ENCODE measurements around the gene APRT. TPM values are rescaled to one million over a fixed set of nuclear protein-coding genes. Genes with fewer than 3 reads are reported as not detected.
"Not testable (repeated sequence)": the region's sequence is repeated elsewhere in the genome, so short reads cannot be mapped to it uniquely, and the experiment has no call there.

APRT gene
- total RNA-seq, 2 donors from 2014 or later: 130 to 158 TPM

DNA sequence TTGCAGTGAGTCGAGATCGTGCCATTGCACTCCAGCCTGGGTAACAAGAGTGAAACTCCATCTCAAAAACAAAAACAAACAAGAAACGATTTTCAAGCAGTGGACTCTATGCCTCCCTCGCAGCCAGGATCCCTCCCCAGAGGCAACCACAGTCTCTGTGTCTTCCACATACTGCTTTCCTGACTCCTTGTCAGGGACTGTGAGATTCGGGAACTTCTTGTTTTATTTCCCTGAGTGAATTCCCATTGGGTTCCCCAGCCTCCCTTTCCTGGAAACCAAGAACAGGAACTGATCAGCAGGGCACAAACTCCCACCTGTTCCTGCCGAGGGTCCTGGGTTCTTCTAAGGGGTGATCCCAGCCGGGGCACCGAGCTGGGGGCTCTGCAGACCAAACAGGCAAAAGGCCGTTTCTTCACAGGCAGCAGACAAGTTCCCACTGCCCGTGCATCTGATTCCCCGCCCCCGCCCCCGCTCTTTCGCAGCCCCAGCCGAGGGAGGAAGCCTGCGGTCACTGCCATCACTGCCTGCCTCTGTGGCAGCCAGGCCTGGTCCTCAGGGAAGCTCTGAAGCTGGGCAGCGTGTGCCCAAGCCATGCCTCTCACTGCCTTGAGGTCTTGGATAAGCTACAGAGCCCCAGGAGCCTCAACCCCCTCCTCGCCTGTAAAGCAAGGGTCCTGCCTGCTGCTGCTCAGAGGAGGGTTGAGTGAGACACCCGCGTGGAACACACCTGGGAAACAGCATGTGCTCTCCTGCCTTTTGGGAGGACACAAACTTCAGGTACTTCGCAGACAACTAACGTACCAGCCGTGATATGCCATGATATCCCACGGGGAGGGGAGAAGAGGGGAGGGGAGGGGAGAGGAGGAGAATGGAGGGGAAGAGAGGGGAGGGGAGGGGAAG lies 21.2 kb downstream of the APRT start:
- H3K27me3 Mint-ChIP-seq: no peaks in the 10 kb centered on the region
- no peaks in the 10 kb centered on the region for H3K36me3 Mint-ChIP-seq (ENCODE audit: low read depth)
- H3K27ac Mint-ChIP-seq: peak overlapping the region; percentile 82
- peak overlapping the region; percentile 68 for H3K4me3 Mint-ChIP-seq
- no peaks in the 10 kb centered on the region for H3K9me3 ChIP-seq (ENCODE audit: control insufficient read depth, low read length, poor library complexity, severe bottlenecking)
- H3K4me1 Mint-ChIP-seq: peaks cover 26% of the 10 kb centered on the region
- DNase-seq (peak in 2 of 3 donors; percentile 45 to 54), ATAC-seq (peak; percentile 80)

- Mint-ChIP-seq H3K4me1 (peaks cover 19% of the 10 kb centered on the region), H3K27ac (peak overlapping the region; percentile 82), H3K4me3 (peak overlapping the region; percentile 61), H3K27me3 (no peaks in the 10 kb centered on the region), H3K36me3 (ENCODE audit: low read depth) (no peaks in the 10 kb centered on the region)
- no peaks in the 10 kb centered on the region for H3K9me3 ChIP-seq (ENCODE audit: control insufficient read depth, low read length, poor library complexity, severe bottlenecking)
- ATAC-seq (no peak), DNase-seq (no peak)
Measured at GRCh38 chr16:88789594-88789993, 22.1 kb downstream of the APRT start.

- H3K36me3 Mint-ChIP-seq (ENCODE audit: low read depth); H3K4me3 Mint-ChIP-seq; H3K27me3 Mint-ChIP-seq; DNase-seq; ATAC-seq; H3K9me3 ChIP-seq (ENCODE audit: control insufficient read depth, low read length, poor library complexity, severe bottlenecking): not testable (repeated sequence)
- H3K27ac Mint-ChIP-seq: peak overlapping the region; percentile 34
- peaks cover 17% of the 10 kb centered on the region for H3K4me1 Mint-ChIP-seq
Measured at GRCh38 chr16:88788749-88789148, 23.0 kb downstream of the APRT start.

DNA sequence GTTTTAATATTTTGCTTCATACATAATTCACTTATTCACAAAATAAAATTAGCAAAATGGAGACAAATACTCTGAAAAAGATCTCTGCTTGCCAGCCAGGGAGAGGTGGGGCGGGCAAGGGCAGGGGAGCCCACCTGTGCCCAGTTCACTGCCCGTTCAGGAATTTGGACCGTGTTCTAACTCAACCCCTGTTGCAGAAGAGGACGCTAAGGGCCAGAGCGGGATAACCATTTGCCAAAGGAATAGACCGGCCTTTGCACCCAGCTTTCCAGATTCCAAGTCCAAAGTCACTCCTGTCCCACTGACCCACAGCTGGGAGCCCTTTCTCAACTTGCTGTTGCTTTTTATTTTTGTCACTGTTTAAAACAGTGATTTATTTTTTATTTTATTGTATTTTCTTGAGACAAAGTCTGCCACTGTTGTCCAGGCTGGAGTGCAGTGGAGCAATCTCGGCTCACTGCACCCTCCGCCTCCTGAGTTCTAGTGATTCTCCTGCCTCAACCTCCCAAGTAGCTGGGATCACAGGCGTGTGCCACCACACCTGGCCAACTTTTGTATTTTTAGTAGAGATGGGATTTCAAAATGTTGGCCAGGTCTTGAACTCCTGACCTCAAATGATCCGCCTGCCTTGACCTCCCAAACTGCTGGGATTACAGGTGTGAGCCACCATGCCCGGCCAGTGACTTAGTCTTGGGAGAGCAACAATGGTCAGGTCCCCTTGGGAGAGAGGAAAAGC lies 24.0 kb downstream of the APRT start:
- DNase-seq: no peak

GRCh38 chr16:88785106-88785924 lies 26.4 kb downstream of the APRT start, which contains the start of gene PIEZO1:
Gene PIEZO1 (minus strand): TSS chr16:88785220. CDS start chr16:88784964, 256 bp downstream.
- H3K9me3 ChIP-seq (ENCODE audit: control insufficient read depth, low read length, poor library complexity, severe bottlenecking): no peaks in the 10 kb centered on the region
- Mint-ChIP-seq H3K4me1 (peaks cover 37% of the 10 kb centered on the region), H3K4me3 (peak within 1 kb of the TSS; percentile 95), H3K36me3 (ENCODE audit: low read depth) (no peaks in the 10 kb centered on the region), H3K27me3 (no peaks in the 10 kb centered on the region), H3K27ac (peak within 1 kb of the TSS; percentile 98)
- peak; percentile 79 to 87 (median 84) for DNase-seq
- peak; percentile 49 for ATAC-seq

More for the DNA sequence above, 24.0 kb downstream of the APRT start:
- no peaks in the 10 kb centered on the region for H3K9me3 ChIP-seq (ENCODE audit: control insufficient read depth, low read length, poor library complexity, severe bottlenecking)
- ATAC-seq: no peak
- Mint-ChIP-seq H3K27me3 (no peaks in the 10 kb centered on the region), H3K4me1 (peaks cover 22% of the 10 kb centered on the region), H3K36me3 (ENCODE audit: low read depth) (no peaks in the 10 kb centered on the region), H3K27ac (no peak overlapping the region), H3K4me3 (no peak overlapping the region)

DNA sequence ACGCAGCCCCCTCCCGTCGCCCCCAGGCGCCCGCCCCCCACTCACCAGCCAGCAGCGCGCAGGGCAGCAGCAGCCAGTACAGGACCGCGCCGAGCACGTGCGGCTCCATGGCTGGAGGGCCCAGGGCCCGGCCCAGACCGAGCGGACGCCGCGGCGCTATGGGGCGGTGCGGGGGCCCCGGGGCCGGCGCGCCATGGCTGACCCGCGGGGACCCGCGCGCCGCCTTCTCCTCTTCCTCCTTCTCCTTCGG lies 26.9 kb downstream of the APRT start:
- Mint-ChIP-seq H3K4me3 (peak overlapping the region; percentile 95), H3K27ac (no peak overlapping the region), H3K27me3 (no peaks in the 10 kb centered on the region), H3K36me3 (ENCODE audit: low read depth) (no peaks in the 10 kb centered on the region), H3K4me1 (peaks cover 38% of the 10 kb centered on the region)
- ATAC-seq (no peak), DNase-seq (no peak)
- H3K9me3 ChIP-seq (ENCODE audit: control insufficient read depth, low read length, poor library complexity, severe bottlenecking): no peaks in the 10 kb centered on the region

GRCh38 chr16:88784074-88784855 lies 27.5 kb downstream of the APRT start:
- peaks cover 44% of the 10 kb centered on the region for H3K4me1 Mint-ChIP-seq
- DNase-seq: peak; percentile 29 to 32 (median 32)

DNA sequence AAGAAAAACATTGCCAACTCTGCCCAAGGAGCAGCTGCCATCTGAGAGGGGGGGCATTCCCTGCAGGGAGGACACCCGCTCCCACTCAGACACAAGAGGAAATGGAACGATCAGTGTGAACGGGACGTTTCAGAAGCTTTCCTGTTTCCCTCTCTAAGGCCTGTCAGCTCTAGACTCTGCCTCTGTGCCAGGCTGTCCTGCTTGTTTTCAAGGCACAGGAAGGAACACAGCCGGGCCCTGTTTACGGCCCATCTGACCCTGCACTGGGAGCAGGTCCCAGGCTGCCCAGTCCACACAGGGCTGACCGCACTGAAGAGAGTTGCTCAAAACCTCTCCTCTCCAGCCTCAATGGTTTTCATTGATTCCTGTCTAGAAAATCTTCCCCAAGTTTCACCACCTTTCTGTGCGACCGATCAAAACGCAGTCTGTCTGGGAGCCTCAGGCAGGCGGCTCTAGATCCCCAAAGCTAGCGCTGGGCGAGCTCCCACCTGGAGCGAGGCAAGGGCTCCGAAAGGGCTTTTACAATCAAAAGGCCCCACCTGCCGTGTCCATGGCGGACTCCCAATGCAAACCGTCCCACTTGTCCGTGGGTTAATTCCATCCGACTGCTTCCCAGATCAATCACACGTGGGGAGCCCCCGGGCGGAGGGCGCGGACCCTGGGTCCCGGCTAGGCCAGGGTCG lies 28.2 kb downstream of the APRT start:
- Mint-ChIP-seq H3K4me3 (peak overlapping the region; percentile 95), H3K36me3 (ENCODE audit: low read depth) (no peaks in the 10 kb centered on the region), H3K4me1 (peaks cover 45% of the 10 kb centered on the region), H3K27me3 (no peaks in the 10 kb centered on the region), H3K27ac (peak overlapping the region; percentile 98)
- DNase-seq: no peak
- no peak for ATAC-seq
- no peaks in the 10 kb centered on the region for H3K9me3 ChIP-seq (ENCODE audit: control insufficient read depth, low read length, poor library complexity, severe bottlenecking)

More at GRCh38 chr16:88784074-88784855, 27.5 kb downstream of the APRT start:
- peak overlapping the region; percentile 98 for H3K27ac Mint-ChIP-seq
- H3K9me3 ChIP-seq (ENCODE audit: control insufficient read depth, low read length, poor library complexity, severe bottlenecking): no peaks in the 10 kb centered on the region
- no peaks in the 10 kb centered on the region for H3K36me3 Mint-ChIP-seq (ENCODE audit: low read depth)
- peak overlapping the region; percentile 95 for H3K4me3 Mint-ChIP-seq
- peak; percentile 21 for ATAC-seq
- H3K27me3 Mint-ChIP-seq: no peaks in the 10 kb centered on the region

DNA sequence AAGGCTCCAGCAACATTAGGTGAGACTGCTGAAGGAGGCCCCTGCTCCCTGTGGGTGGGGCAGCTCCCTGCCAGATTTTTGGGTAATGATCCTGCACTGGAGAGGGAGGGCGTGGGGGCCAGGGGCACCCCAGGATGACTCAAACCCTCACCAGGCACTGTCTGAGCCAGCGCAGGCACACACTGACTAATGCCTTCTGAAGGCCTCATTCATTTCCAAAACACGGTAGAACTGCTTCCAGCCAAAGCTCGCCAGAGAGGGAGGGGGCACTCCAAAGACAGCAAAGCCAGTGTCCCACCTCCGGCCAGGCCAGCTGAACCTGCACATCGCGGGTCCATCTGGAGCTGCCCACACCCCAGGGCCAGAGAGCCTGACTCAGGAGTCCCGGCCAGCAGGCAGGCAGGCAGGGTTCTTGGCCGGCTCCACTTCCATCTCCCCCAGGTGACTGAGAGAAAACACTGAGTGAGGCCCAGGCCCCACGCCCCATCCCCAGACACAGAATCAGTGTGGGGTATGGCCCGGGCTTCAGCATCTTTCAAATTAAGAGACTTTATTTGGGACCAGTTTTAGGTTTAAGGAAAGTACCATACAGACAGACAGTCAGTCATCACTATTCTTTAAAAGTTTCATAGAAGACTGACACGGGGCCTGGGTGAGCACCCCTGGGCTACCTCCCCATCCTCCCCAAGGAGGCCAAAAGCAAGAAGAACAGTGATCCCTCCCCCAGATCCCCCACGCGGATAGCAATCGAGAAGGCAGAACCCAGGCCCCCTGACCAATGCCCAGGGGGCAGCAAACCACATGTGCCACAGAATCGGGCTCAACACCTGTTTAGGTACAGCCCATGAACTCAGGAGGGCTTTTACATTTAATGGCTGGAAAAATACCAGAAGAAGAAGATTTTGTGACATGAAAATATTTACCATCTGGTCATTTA lies 29.0 kb downstream of the APRT start:
- H3K4me3 Mint-ChIP-seq: peak overlapping the region; percentile 95
- H3K9me3 ChIP-seq (ENCODE audit: control insufficient read depth, low read length, poor library complexity, severe bottlenecking): no peaks in the 10 kb centered on the region
- peak; percentile 12 for ATAC-seq
- peaks cover 53% of the 10 kb centered on the region for H3K4me1 Mint-ChIP-seq
- H3K27ac Mint-ChIP-seq: peak overlapping the region; percentile 98
- H3K27me3 Mint-ChIP-seq: no peaks in the 10 kb centered on the region
- DNase-seq: peak in 1 of 3 donors; percentile 57
- H3K36me3 Mint-ChIP-seq (ENCODE audit: low read depth): no peaks in the 10 kb centered on the region

DNA sequence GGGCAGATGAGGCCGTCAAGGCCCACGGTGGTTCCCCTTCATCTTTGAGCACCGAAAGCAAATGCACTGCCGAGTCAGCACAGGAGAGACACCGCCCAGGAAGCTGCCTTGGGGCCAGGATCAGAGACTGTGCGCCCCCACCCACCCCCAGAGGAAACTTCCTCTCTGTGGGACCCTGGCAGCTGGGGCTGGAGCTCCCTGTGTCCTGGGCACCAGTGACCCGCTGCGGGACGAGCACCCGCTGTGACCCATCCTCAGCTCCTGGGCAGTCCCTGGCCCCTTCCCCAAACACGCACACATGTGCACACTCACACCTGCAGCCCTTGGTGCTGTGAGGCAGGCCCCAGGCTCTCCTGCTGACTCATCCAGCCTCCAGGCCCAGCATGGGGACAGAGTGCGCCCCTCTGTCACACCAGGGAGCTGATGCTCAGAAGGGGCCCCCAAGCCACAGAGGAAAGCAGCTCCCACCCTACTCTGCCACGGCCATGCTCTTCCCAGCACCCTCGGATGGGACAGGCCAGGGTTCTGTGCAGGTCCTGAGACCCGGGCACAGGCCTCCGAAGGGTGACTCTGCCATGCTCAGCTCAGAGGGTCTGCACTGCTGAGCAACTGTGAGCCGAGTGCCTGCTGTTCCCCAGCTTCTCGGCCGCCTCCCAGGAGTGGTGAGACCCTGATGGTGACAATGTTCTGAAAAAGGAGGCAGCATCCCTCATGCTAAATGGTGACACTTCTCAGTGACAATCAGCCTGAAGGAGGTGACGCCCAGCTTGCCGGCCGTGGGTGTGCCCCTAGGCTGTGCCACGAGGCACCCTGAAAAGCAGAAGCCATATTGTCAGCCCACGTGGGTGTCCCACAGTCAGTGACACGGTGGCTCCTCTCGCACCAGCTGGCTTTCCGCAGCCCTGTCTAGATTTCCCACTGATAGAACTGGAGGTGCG lies 30.3 kb downstream of the APRT start:
- H3K36me3 Mint-ChIP-seq (ENCODE audit: low read depth): no peaks in the 10 kb centered on the region
- H3K4me3 Mint-ChIP-seq: peak overlapping the region; percentile 95
- no peaks in the 10 kb centered on the region for H3K9me3 ChIP-seq (ENCODE audit: control insufficient read depth, low read length, poor library complexity, severe bottlenecking)
- DNase-seq (peak; percentile 44 to 59 (median 55)), ATAC-seq (peak; percentile 72)
- peak overlapping the region; percentile 98 for H3K27ac Mint-ChIP-seq
- peaks cover 57% of the 10 kb centered on the region for H3K4me1 Mint-ChIP-seq
- H3K27me3 Mint-ChIP-seq: no peaks in the 10 kb centered on the region

Measured in T-helper 17 cell (primary cell).